C4-2B (cell line): ENCODE results near the gene APPL2.

Experiments
- ZFX ChIP-seq: fragments of 450-650 bp; IDR thresholded peaks from 2 replicates; pipeline ENCODE4 v1.6.1; 2017
- TF ChIP-seq, protein P1 (sequence below): fragments of 450-650 bp; conservative IDR thresholded peaks from 2 replicates; pipeline ENCODE4 v1.5.1; 2017; ENCODE audit warnings: mild to moderate bottlenecking

DNA sequence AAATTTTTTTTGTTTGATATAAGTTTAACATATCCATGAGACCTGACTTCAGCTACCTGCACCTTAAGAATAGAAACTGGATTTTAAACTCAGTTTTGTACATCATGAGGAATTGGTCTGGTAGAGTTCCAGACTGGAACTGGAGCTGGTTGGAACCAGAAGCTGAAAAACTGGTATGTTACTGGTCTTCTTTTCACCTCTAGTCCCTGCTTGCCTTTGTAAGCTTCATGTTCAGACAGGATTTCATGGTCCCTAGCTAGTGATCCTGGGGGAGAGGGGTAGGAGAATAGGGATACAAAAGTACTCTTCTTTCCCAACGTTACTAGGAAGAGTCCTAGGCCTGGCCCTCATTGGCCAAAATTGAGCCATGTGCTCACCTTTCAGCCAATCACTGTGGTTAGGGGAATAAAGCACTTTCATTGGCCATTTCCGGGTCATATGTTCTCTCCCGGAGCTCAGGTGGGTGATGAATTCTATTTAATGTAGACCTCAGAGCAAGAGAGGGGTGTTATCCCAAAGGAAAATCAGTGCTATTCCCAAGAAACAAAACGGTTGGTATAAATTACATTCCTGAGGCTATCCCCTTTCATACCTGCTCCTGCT is 36.9 kb upstream of the APPL2 start:
- TF ChIP-seq, protein P1, sequence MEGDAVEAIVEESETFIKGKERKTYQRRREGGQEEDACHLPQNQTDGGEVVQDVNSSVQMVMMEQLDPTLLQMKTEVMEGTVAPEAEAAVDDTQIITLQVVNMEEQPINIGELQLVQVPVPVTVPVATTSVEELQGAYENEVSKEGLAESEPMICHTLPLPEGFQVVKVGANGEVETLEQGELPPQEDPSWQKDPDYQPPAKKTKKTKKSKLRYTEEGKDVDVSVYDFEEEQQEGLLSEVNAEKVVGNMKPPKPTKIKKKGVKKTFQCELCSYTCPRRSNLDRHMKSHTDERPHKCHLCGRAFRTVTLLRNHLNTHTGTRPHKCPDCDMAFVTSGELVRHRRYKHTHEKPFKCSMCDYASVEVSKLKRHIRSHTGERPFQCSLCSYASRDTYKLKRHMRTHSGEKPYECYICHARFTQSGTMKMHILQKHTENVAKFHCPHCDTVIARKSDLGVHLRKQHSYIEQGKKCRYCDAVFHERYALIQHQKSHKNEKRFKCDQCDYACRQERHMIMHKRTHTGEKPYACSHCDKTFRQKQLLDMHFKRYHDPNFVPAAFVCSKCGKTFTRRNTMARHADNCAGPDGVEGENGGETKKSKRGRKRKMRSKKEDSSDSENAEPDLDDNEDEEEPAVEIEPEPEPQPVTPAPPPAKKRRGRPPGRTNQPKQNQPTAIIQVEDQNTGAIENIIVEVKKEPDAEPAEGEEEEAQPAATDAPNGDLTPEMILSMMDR, result no peak
- TF ChIP-seq ZFX, result no peak
